ENCODE data around the gene GPX4.

Gene GPX4

GRCh38 chr19:1076046-1076386 lies 27.8 kb upstream of the GPX4 start:
- H3K4me3 ChIP-seq (ENCODE audit: low read depth, low read length) = no peak overlapping the region
- DNase-seq (ENCODE audit: low read depth) = no peak
- TF ChIP-seq CTCF (conservative IDR thresholded peaks at IDR 0.05; ENCODE audit: low read depth, low read length) = no peak

GRCh38 chr19:1076951-1077350 lies 26.8 kb upstream of the GPX4 start:
- no peak overlapping the region for H3K4me3 ChIP-seq (ENCODE audit: low read depth, low read length)
- DNase-seq (ENCODE audit: low read depth) = no peak
- TF ChIP-seq CTCF (conservative IDR thresholded peaks at IDR 0.05; ENCODE audit: low read depth, low read length) = no peak

- TF ChIP-seq CTCF (conservative IDR thresholded peaks at IDR 0.05; ENCODE audit: low read depth, low read length) = no peak
- H3K4me3 ChIP-seq (ENCODE audit: low read depth, low read length) = no peak overlapping the region
- no peak for DNase-seq (ENCODE audit: low read depth)
Observed at GRCh38 chr19:1079566-1080111, 24.2 kb upstream of the GPX4 start.

GRCh38 chr19:1080360-1081161 lies 23.2 kb upstream of the GPX4 start:
- TF ChIP-seq CTCF (conservative IDR thresholded peaks at IDR 0.05; ENCODE audit: low read depth, low read length) = no peak
- no peak overlapping the region for H3K4me3 ChIP-seq (ENCODE audit: low read depth, low read length)
- no peak for DNase-seq (ENCODE audit: low read depth)

- DNase-seq (ENCODE audit: low read depth) = no peak
- no peak overlapping the region for H3K4me3 ChIP-seq (ENCODE audit: low read depth, low read length)
- no peak for TF ChIP-seq CTCF (conservative IDR thresholded peaks at IDR 0.05; ENCODE audit: low read depth, low read length)
Observed at GRCh38 chr19:1081301-1082164, 22.3 kb upstream of the GPX4 start.

- H3K4me3 ChIP-seq (ENCODE audit: low read depth, low read length) = no peak overlapping the region
Observed at GRCh38 chr19:1082165-1082927, 21.4 kb upstream of the GPX4 start.

More at GRCh38 chr19:1082165-1082927, 21.4 kb upstream of the GPX4 start:
- TF ChIP-seq CTCF (conservative IDR thresholded peaks at IDR 0.05; ENCODE audit: low read depth, low read length) = no peak
- peak; percentile 20 for DNase-seq (ENCODE audit: low read depth)
